GM21619 (cell line): ENCODE data around the gene ELF1.
"Not testable (repeated sequence)": the region's sequence is repeated elsewhere in the genome, so short reads cannot be mapped to it uniquely, and the experiment has no call there.

ENCODE experiments used
- ATAC-seq: cut with Tn5 transposase; IDR thresholded peaks from one replicate; pipeline ENCODE4 v1.9.1; 2021; ENCODE audit not compliant: unreplicated experiment

The ELF1 gene

DNA sequence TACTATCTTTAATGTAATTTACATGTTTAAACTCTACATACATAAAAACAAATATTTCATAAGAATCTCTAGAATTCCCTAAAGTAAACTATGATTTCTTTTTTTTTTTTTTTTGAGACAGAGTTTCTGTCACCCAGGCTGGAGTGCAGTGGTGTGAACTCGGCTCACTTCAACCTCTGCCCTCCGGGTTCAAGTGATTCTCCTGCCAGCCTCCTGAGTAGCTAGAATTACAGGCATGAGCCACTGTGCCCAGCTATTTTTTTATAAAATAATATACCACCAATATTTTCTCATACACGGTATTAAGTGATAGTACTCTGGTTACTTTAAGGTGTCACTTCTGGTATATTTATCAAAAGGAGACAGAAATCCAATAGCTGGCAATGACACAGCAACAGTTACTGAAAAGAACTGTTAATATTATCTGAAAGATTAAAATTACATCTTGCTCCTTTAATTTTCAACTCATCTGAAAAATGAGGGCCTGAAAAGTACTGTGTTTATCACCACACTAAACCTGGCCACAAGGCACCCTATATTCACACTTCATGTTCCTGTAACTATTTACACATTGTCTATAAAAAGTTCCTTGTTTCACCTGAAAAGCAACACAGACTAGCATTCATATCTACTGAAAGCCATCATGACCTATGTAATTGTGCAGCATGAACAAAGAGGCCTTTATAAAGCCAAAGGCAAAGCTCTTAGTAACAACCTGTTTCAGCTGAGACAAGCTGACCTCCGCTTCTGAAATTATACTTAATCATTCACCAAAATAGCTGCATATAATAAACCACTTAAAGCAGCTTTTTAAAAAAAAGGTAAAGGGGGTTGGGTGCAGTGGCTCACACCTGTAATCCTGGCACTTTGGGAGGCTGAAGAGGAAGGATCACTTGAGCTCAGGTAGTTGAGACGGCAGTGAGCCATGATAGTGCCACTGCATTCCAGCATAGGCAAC lies 123.6 kb downstream of the ELF1 start:
- no peak for ATAC-seq

- ATAC-seq, result not testable (repeated sequence)
These were observed 125.5 kb downstream of the ELF1 start for GRCh38 chr13:40893573-40893972.

DNA sequence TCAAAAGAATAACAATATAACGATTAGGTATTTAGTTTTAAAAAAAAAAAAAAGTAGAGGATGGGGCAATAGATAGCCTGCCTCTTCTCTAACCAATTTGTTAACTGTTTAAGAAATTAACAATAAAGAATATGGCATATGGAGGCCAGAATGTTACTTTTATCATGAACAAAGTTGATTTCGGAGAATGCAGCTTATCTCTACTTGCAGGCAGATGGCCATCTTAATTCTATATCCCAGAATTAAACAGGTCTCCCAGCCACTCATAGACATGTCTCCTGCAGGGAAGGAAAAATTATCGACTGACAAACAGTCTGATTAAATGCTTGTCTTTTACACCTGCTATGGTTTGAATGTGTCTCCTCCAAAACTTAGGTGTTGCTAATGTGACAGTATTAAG lies 133.1 kb downstream of the ELF1 start:
- ATAC-seq, result no peak

- not testable (repeated sequence) for ATAC-seq
These were observed 134.9 kb downstream of the ELF1 start for GRCh38 chr13:40884175-40884574.
